K562 (cell line): ENCODE measurements around the gene SIGLEC5.
A peak's percentile ranks its signal among the peaks of the same experiment; 100 is the strongest.

ENCODE experiments used
- ATF7 ChIP-seq: fragments of 450-650 bp; IDR thresholded peaks from 2 replicates; pipeline ENCODE4 v1.7.1; 2014; ENCODE audit warnings: mild to moderate bottlenecking, moderate library complexity
- BRD9 ChIP-seq: fragments of 450-650 bp; IDR thresholded peaks from 2 replicates; pipeline ENCODE4 v1.6.1; 2018; ENCODE audit warnings: low read depth; ENCODE audit not compliant: partially characterized antibody
- CEBPB ChIP-seq: fragments of 450-650 bp; IDR thresholded peaks from 2 replicates; pipeline ENCODE4 v1.6.1; 2016; ENCODE audit warnings: missing genetic modification characterization, missing compliant biosample characterization
- LEF1 ChIP-seq: fragments of 450-650 bp; IDR thresholded peaks from 2 replicates; pipeline ENCODE4 v1.6.1; 2016; ENCODE audit warnings: mild to moderate bottlenecking
- SMARCE1 ChIP-seq: fragments of 450-650 bp; IDR thresholded peaks from 2 replicates; pipeline ENCODE4 v1.7.1; 2016; ENCODE audit warnings: mild to moderate bottlenecking
- ZNF707 ChIP-seq: fragments of 250-450 bp; sonication (Bioruptor Pico); conservative IDR thresholded peaks from 2 replicates; pipeline ENCODE4 v1.8.0; 2022; ENCODE audit warnings: inconsistent platforms, mild to moderate bottlenecking, moderate library complexity
- ZNF79 ChIP-seq: fragments of 250-450 bp; sonication (Bioruptor Pico); IDR thresholded peaks from 2 replicates; pipeline ENCODE4 v1.4.0; 2020; ENCODE audit warnings: low read depth, mild to moderate bottlenecking, moderate library complexity
- TF ChIP-seq, protein P1 (sequence below), 2 experiments: IDR thresholded peaks in 1 of 2; conservative IDR thresholded peaks in 1 of 2; 2 replicates each; pipeline ENCODE4 v1.6.1; 2016; ENCODE audit warnings: low read depth in 2 of 2, mild to moderate bottlenecking in 1 of 2, missing compliant biosample characterization in 1 of 2, missing genetic modification characterization in 1 of 2, moderate library complexity in 1 of 2
- TF ChIP-seq, protein P2 (sequence below), 2 experiments: fragments of 450-650 bp in 1 of 2; sonication (generic) in 1 of 2; formaldehyde crosslinking; conservative IDR thresholded peaks; 2 replicates each; pipeline versions ENCODE4 v1.4.0 to v1.8.1; 2020 to 2022; ENCODE audit warnings: mild to moderate bottlenecking in 1 of 2, missing genetic modification reagents in 1 of 2
- TF ChIP-seq, protein P3 (sequence below): sonication (generic); formaldehyde crosslinking; IDR thresholded peaks from 2 replicates; pipeline ENCODE4 v1.8.0; 2022; ENCODE audit warnings: missing genetic modification reagents, mild to moderate bottlenecking, borderline replicate concordance
- TF ChIP-seq, protein P4 (sequence below), 3 experiments: IDR thresholded peaks in 2 of 3; conservative IDR thresholded peaks in 1 of 3; 2 replicates each; pipeline ENCODE4 v1.5.1; 2011 to 2012; ENCODE audit warnings: low read length in 3 of 3, mild to moderate bottlenecking in 3 of 3, control low read depth in 2 of 3, improper control_type of control experiment in 1 of 3, inconsistent platforms in 1 of 3, low read depth in 1 of 3, mixed read lengths in 1 of 3, moderate library complexity in 1 of 3; ENCODE audit not compliant: insufficient read depth in 2 of 3

DNA sequence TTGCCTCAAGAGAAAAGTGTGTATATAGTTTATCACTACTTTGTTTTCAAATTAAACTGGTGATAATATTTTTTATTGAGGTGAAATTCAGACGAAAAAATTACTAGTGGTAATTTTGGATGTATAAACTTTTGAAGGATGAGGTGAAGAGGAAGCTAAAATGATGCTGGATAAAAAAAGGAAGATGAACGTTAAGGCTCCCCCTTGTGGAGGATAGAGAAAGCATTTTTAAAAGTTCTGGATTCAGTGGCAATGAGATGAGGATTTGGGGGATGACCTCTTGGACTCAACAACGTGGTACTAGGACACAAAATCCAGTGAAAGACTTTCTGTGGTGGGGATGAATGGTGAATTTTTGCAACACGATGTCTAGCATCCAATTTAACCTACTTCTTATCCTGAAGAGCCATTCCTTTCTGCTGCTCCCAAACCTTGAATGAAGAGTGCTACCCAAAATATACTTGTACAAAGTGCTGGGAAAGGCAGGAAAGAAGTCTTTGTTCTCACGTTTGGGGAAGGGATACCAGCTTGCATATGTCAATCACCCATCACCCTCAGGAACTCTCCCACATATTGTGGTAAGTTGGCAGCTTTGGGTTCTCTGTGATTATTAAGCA lies 7.3 kb upstream of the SIGLEC5 start:
- TF ChIP-seq, protein P1, sequence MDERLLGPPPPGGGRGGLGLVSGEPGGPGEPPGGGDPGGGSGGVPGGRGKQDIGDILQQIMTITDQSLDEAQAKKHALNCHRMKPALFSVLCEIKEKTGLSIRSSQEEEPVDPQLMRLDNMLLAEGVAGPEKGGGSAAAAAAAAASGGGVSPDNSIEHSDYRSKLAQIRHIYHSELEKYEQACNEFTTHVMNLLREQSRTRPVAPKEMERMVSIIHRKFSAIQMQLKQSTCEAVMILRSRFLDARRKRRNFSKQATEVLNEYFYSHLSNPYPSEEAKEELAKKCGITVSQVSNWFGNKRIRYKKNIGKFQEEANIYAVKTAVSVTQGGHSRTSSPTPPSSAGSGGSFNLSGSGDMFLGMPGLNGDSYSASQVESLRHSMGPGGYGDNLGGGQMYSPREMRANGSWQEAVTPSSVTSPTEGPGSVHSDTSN (CRISPR knock-in tag; IDR thresholded peaks at IDR 0.05; ENCODE audit: low read depth), result no peak
- TF ChIP-seq, protein P1 (tag; conservative IDR thresholded peaks at IDR 0.05; ENCODE audit: low read depth), result no peak
- TF ChIP-seq LEF1 (no peak), SMARCE1 (no peak), ATF7 (no peak), ZNF707 (CRISPR knock-in tag) (no peak), ZNF79 (CRISPR knock-in tag) (no peak), CEBPB (no peak), BRD9 (no peak)
- TF ChIP-seq, protein P2, sequence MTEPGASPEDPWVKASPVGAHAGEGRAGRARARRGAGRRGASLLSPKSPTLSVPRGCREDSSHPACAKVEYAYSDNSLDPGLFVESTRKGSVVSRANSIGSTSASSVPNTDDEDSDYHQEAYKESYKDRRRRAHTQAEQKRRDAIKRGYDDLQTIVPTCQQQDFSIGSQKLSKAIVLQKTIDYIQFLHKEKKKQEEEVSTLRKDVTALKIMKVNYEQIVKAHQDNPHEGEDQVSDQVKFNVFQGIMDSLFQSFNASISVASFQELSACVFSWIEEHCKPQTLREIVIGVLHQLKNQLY (CRISPR knock-in tag; conservative IDR thresholded peaks at IDR 0.05), result no peak
- TF ChIP-seq, protein P3, sequence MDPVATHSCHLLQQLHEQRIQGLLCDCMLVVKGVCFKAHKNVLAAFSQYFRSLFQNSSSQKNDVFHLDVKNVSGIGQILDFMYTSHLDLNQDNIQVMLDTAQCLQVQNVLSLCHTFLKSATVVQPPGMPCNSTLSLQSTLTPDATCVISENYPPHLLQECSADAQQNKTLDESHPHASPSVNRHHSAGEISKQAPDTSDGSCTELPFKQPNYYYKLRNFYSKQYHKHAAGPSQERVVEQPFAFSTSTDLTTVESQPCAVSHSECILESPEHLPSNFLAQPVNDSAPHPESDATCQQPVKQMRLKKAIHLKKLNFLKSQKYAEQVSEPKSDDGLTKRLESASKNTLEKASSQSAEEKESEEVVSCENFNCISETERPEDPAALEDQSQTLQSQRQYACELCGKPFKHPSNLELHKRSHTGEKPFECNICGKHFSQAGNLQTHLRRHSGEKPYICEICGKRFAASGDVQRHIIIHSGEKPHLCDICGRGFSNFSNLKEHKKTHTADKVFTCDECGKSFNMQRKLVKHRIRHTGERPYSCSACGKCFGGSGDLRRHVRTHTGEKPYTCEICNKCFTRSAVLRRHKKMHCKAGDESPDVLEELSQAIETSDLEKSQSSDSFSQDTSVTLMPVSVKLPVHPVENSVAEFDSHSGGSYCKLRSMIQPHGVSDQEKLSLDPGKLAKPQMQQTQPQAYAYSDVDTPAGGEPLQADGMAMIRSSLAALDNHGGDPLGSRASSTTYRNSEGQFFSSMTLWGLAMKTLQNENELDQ (CRISPR knock-in tag), result no peak
- TF ChIP-seq, protein P4, sequence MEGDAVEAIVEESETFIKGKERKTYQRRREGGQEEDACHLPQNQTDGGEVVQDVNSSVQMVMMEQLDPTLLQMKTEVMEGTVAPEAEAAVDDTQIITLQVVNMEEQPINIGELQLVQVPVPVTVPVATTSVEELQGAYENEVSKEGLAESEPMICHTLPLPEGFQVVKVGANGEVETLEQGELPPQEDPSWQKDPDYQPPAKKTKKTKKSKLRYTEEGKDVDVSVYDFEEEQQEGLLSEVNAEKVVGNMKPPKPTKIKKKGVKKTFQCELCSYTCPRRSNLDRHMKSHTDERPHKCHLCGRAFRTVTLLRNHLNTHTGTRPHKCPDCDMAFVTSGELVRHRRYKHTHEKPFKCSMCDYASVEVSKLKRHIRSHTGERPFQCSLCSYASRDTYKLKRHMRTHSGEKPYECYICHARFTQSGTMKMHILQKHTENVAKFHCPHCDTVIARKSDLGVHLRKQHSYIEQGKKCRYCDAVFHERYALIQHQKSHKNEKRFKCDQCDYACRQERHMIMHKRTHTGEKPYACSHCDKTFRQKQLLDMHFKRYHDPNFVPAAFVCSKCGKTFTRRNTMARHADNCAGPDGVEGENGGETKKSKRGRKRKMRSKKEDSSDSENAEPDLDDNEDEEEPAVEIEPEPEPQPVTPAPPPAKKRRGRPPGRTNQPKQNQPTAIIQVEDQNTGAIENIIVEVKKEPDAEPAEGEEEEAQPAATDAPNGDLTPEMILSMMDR (IDR thresholded peaks at IDR 0.05 in 2 of 3, conservative IDR thresholded peaks at IDR 0.05 in 1 of 3; ENCODE audit: insufficient read depth in 2 of 3, low read depth in 1 of 3, low read length in 3 of 3), result peak; percentile 61 to 69 (median 63); a peak in 5 of 6 replicates
